A549 treated with DMSO at 1 μM for 4 hours (cell line): Measurements from ENCODE around the gene RUVBL2. TPM values are rescaled to one million over a fixed set of nuclear protein-coding genes. Genes with fewer than 3 reads are reported as not detected.

ENCODE experiments used
- total RNA-seq: library from RNA; stranded (reverse); fragments of 200-300 nt; extraction: Qiagen RNA extraction; gene quantifications from 5 replicates; pipeline ENCODE4 v1.2.3, GENCODE V29; 2022; ENCODE audit warnings: low read depth

RUVBL2 gene
- 204 to 252 TPM (median 242 TPM) in 5 replicates for total RNA-seq

GRCh38 chr19:48993175-48994034 is at the start of gene RUVBL2, which contains the start of gene GYS1:
RUVBL2 (plus strand) TSS chr19:48993887; CDS start chr19:48993912, 25 bp downstream.
GYS1 (minus strand) TSS chr19:48993309; CDS start chr19:48993112, 197 bp downstream.

GRCh38 chr19:48954595-48955307 is 38.9 kb upstream of the RUVBL2 start, which contains the start of gene BAX:
BAX (plus strand) TSS chr19:48954875; CDS start chr19:48954929, 54 bp downstream.

GRCh38 chr19:48965040-48965805 is 28.5 kb upstream of the RUVBL2 start, which contains the start of gene FTL:
FTL (plus strand) TSS chr19:48965309; CDS start chr19:48965508, 199 bp downstream.

GRCh38 chr19:49017041-49017665 is 23.5 kb downstream of the RUVBL2 start, which contains the start of gene LHB:
LHB (minus strand) TSS chr19:49017091; CDS start chr19:49017081, 10 bp downstream.

GRCh38 chr19:49024233-49024632 is 30.5 kb downstream of the RUVBL2 start, which contains the start of gene CGB3:
CGB3 (minus strand) TSS chr19:49024333; CDS start chr19:49023971, 362 bp downstream.

GRCh38 chr19:49031642-49032301 is 38.1 kb downstream of the RUVBL2 start, which contains the start of gene CGB2:
CGB2 (plus strand) TSS chr19:49031890; CDS start chr19:49032096, 206 bp downstream.

GRCh38 chr19:49036815-49037214 is 43.1 kb downstream of the RUVBL2 start, which contains the start of gene CGB1:
CGB1 (minus strand) TSS chr19:49036895; CDS start chr19:49036711, 184 bp downstream.

GRCh38 chr19:49043548-49043947 is 49.9 kb downstream of the RUVBL2 start, which contains the start of gene CGB5:
CGB5 (plus strand) TSS chr19:49043848; CDS start chr19:49044210, 362 bp downstream.

GRCh38 chr19:49049011-49049410 is 55.3 kb downstream of the RUVBL2 start, which contains the start of gene CGB8:
CGB8 (minus strand) TSS chr19:49049111; CDS start chr19:49048739, 372 bp downstream.

GRCh38 chr19:49057636-49058234 is 64.0 kb downstream of the RUVBL2 start, which contains the start of gene CGB7:
CGB7 (minus strand) TSS chr19:49057749; CDS start chr19:49055375, 2,374 bp downstream.

GRCh38 chr19:49064768-49065611 is 71.3 kb downstream of the RUVBL2 start, which contains the start of gene NTF4:
NTF4 (minus strand) TSS chr19:49064818; CDS start chr19:49061997, 2,821 bp downstream.

Other genes with a start within 250 kb of the RUVBL2 start
- not detected in 5 replicates for gene IZUMO1, start 247.0 kb upstream of the RUVBL2 start, total RNA-seq
- 0.06 to 0.09 TPM (median 0.08 TPM) in 5 replicates for gene FUT1, start 241.2 kb upstream of the RUVBL2 start, total RNA-seq
- gene FGF21, start 238.4 kb upstream of the RUVBL2 start, total RNA-seq, result not detected in 5 replicates
- gene BCAT2, start 182.9 kb upstream of the RUVBL2 start, total RNA-seq, result 52.3 to 64.8 TPM (median 56.8 TPM) in 5 replicates
- gene HSD17B14, start 157.4 kb upstream of the RUVBL2 start, total RNA-seq, result 12.2 to 15.1 TPM (median 14.1 TPM) in 5 replicates
- 1.7 to 2.7 TPM (median 1.9 TPM) in 5 replicates for gene PLEKHA4, start 125.3 kb upstream of the RUVBL2 start, total RNA-seq
- 91.5 to 154 TPM (median 107 TPM) in 5 replicates for gene PPP1R15A, start 121.5 kb upstream of the RUVBL2 start, total RNA-seq
- gene TULP2, start 95.1 kb upstream of the RUVBL2 start, total RNA-seq, result not detected in 5 replicates
- gene NUCB1, start 93.6 kb upstream of the RUVBL2 start, total RNA-seq, result 190 to 222 TPM (median 195 TPM) in 5 replicates
- 0.91 to 1.8 TPM (median 1.7 TPM) in 5 replicates for gene DHDH, start 60.2 kb upstream of the RUVBL2 start, total RNA-seq
- 289 to 376 TPM (median 349 TPM) in 5 replicates for gene BAX, start 39.0 kb upstream of the RUVBL2 start, total RNA-seq
- gene FTL, start 28.6 kb upstream of the RUVBL2 start, total RNA-seq, result 18,257 to 24,972 TPM (median 19,327 TPM) in 5 replicates
- 18.8 to 22.5 TPM (median 20.3 TPM) in 5 replicates for gene GYS1, start 578 bp upstream of the RUVBL2 start, total RNA-seq
- not detected in 5 replicates for gene LHB, start 23.2 kb downstream of the RUVBL2 start, total RNA-seq
- 0.14 to 0.47 TPM (median 0.38 TPM) in 4 of 5 replicates, not detected in the other for gene CGB3, start 30.4 kb downstream of the RUVBL2 start, total RNA-seq
- gene CGB2, start 38.0 kb downstream of the RUVBL2 start, total RNA-seq, result 0.22 to 0.41 TPM (median 0.35 TPM) in 3 of 5 replicates, not detected in the others
- not detected in 5 replicates for gene CGB1, start 43.0 kb downstream of the RUVBL2 start, total RNA-seq
- 1.0 to 1.6 TPM (median 1.4 TPM) in 5 replicates for gene CGB5, start 50.0 kb downstream of the RUVBL2 start, total RNA-seq
- gene CGB8, start 55.2 kb downstream of the RUVBL2 start, total RNA-seq, result 3.5 to 6.0 TPM (median 4.8 TPM) in 5 replicates
- gene CGB7, start 63.9 kb downstream of the RUVBL2 start, total RNA-seq, result 0.35 to 0.92 TPM (median 0.45 TPM) in 5 replicates
- 0.37 to 0.85 TPM (median 0.52 TPM) in 5 replicates for gene NTF4, start 70.9 kb downstream of the RUVBL2 start, total RNA-seq
- not detected in 5 replicates for gene KCNA7, start 78.8 kb downstream of the RUVBL2 start, total RNA-seq
- gene SNRNP70, start 91.6 kb downstream of the RUVBL2 start, total RNA-seq, result 283 to 359 TPM (median 313 TPM) in 5 replicates
- gene LIN7B, start 120.5 kb downstream of the RUVBL2 start, total RNA-seq, result 4.9 to 7.1 TPM (median 5.6 TPM) in 5 replicates
- 1.3 to 2.2 TPM (median 2.0 TPM) in 5 replicates for gene C19orf73, start 125.3 kb downstream of the RUVBL2 start, total RNA-seq
- gene PPFIA3, start 125.7 kb downstream of the RUVBL2 start, total RNA-seq, result 6.5 to 8.7 TPM (median 7.2 TPM) in 5 replicates
- gene HRC, start 161.5 kb downstream of the RUVBL2 start, total RNA-seq, result 0.03 TPM in 1 of 5 replicates, not detected in the others
- gene TRPM4, start 163.9 kb downstream of the RUVBL2 start, total RNA-seq, result 7.3 to 8.9 TPM (median 8.6 TPM) in 5 replicates